Right cardiac atrium (tissue), 5 donors: ENCODE data around the gene GATC. TPM values are rescaled to one million over a fixed set of nuclear protein-coding genes. Genes with fewer than 3 reads are reported as not detected.

Experiments used
- ATAC-seq, 2 donors: fragments of 200-7000 bp; cut with Tn5 transposase; one replicate each; pipeline versions ENCODE4 v1.8.0 to v1.9.1; 2020; ENCODE audit warnings: moderate library complexity in 2 of 2, mild to moderate bottlenecking in 1 of 2
- DNase-seq, 3 donors: peaks; one replicate each; pipeline ENCODE4 v3.0.0-alpha.2; 2020
- H3K27ac ChIP-seq: one replicate; pipeline ENCODE4 v1.5.1; 2013; ENCODE audit warnings: mild to moderate bottlenecking, low read length, control low read depth, moderate library complexity
- H3K27me3 ChIP-seq: one replicate; pipeline ENCODE4 v1.6.1; 2013; ENCODE audit not compliant: control insufficient read depth, insufficient read depth
- H3K4me1 ChIP-seq: one replicate; pipeline ENCODE4 v1.6.1; 2013; ENCODE audit warnings: low read length; ENCODE audit not compliant: control insufficient read depth, insufficient read depth
- H3K4me3 ChIP-seq: one replicate; pipeline ENCODE4 v1.5.1; 2013; ENCODE audit warnings: low read length, control low read depth
- H3K9me3 ChIP-seq: one replicate; pipeline ENCODE4 v1.6.1; 2013; ENCODE audit warnings: low read length; ENCODE audit not compliant: control insufficient read depth
- WGBS: extraction: QIAGEN DNeasy Blood & Tissue Kit; methylation state at CpG from one replicate; pipeline ENCODE4 v1.1.7; 2013; 5-methylcytosine and 5-hydroxymethylcytosine counted together
- intact Hi-C, 4 donors: fragments of 100-400 bp; cut with DNase I; formaldehyde crosslinking; loops; one replicate each; pipeline versions ENCODE4 v1.11.0 to v1.14.0; 2022 to 2023
- long read RNA-seq, 4 donors: library from polyadenylated mRNA; unstranded; transcript quantifications; one replicate each; pipeline ENCODE4 v2.0.0, GENCODE V29; 2020 to 2021
- polyA plus RNA-seq: library from polyadenylated mRNA; stranded (reverse); fragments of 200-250 nt; gene quantifications from one replicate; pipeline ENCODE4 v1.2.3, GENCODE V29; 2013
- total RNA-seq, 4 donors: library from RNA; stranded (reverse); fragmentation: NEBNext Ultra II Directional; extraction: Animal tissue kit (Norgen Biotek cat#: 25700); gene quantifications; one replicate each; pipeline ENCODE4 v1.2.1, GENCODE V29; 2021
- donor health status: healthy with polysubstance abuse.
- donor health status: DM: no; HTN: yes; CAD: no.
- donor health status: DM: no; HTN: no; CAD: no.
- donor health status: DM: no; HTN: yes; CAD: no; lungs with severe emphysema.
- donor health status: DM: yes; HTN: yes; CAD: no.

GATC gene
- 10 to 100 TPM; 14.1 to 16.2 (median 15.5) TPM for total RNA-seq
- polyA plus RNA-seq, result 7.2 TPM
- long read RNA-seq, donor 1, full-length matches to known transcripts, result 5 of 11 reads
- long read RNA-seq, donor 1, partial matches to known transcripts, result 0 of 11 reads
- long read RNA-seq, donor 1, other reads (novel, unspliced or antisense), result 6 of 11 reads
- long read RNA-seq, donor 2, full-length matches to known transcripts, result 2 of 3 reads
- long read RNA-seq, donor 2, partial matches to known transcripts, result 0 of 3 reads
- long read RNA-seq, donor 2, other reads (novel, unspliced or antisense), result 1 of 3 reads
- long read RNA-seq, donor 3, partial matches to known transcripts, result 0 of 4 reads
- long read RNA-seq, donor 3, other reads (novel, unspliced or antisense), result 4 of 4 reads
- long read RNA-seq, donor 4, full-length matches to known transcripts, result 1 of 3 reads
- long read RNA-seq, donor 4, partial matches to known transcripts, result 0 of 3 reads
- long read RNA-seq, donor 4, other reads (novel, unspliced or antisense), result 2 of 3 reads

GRCh38 chr12:120445911-120446843 lies at the start of gene GATC, which contains the start of gene TRIAP1:
Gene GATC, plus strand, starts transcription at chr12:120446444. Its CDS starts 37 bp downstream, at chr12:120446481.
Gene TRIAP1, minus strand, starts transcription at chr12:120446384. Its CDS starts 12 bp downstream, at chr12:120446372.
- DNase-seq (peak; percentile 84 to 94 (median 94)), ATAC-seq (peak; percentile 97 to 98)
- intact Hi-C loops, result no loop called here
- peaks cover 5% of the 10 kb centered on the region for H3K4me1 ChIP-seq
- under 1% methylated on average over 73 of the region's 73 CpGs for WGBS
- no peaks in the 10 kb centered on the region for H3K27me3 ChIP-seq
- peak within 1 kb of the TSS; percentile 83 for H3K27ac ChIP-seq
- no peaks in the 10 kb centered on the region for H3K9me3 ChIP-seq
- peak within 1 kb of the TSS; percentile 84 for H3K4me3 ChIP-seq

GRCh38 chr12:120397824-120398540 lies 48.3 kb upstream of the GATC start:
- H3K4me3 ChIP-seq, result no peak overlapping the region
- H3K9me3 ChIP-seq, result no peaks in the 10 kb centered on the region
- no peaks in the 10 kb centered on the region for H3K27me3 ChIP-seq
- 58% methylated on average over 33 of the region's 33 CpGs for WGBS
- intact Hi-C loops, result no loop called here
- H3K4me1 ChIP-seq, result no peaks in the 10 kb centered on the region
- ATAC-seq (peak in 1 of 2 donors; percentile 32), DNase-seq (no peak)
- no peak overlapping the region for H3K27ac ChIP-seq

GRCh38 chr12:120399531-120399930 lies 46.7 kb upstream of the GATC start:
- no peaks in the 10 kb centered on the region for H3K27me3 ChIP-seq
- no peak overlapping the region for H3K4me3 ChIP-seq
- no peaks in the 10 kb centered on the region for H3K9me3 ChIP-seq
- intact Hi-C loops, result no loop called here
- H3K27ac ChIP-seq, result no peak overlapping the region
- WGBS, result 74% methylated on average over 5 of the region's 5 CpGs
- ATAC-seq (no peak), DNase-seq (no peak)
- no peaks in the 10 kb centered on the region for H3K4me1 ChIP-seq

GRCh38 chr12:120402217-120402616 lies 44.0 kb upstream of the GATC start:
- DNase-seq (no peak), ATAC-seq (peak in 1 of 2 donors; percentile 51)
- 23% methylated on average over 13 of the region's 13 CpGs for WGBS
- intact Hi-C loops, result no loop called here
- Histone ChIP-seq H3K4me3 (no peak overlapping the region), H3K27me3 (no peaks in the 10 kb centered on the region), H3K27ac (no peak overlapping the region), H3K9me3 (no peaks in the 10 kb centered on the region), H3K4me1 (no peaks in the 10 kb centered on the region)

GRCh38 chr12:120403869-120404268 lies 42.4 kb upstream of the GATC start:
- Histone ChIP-seq H3K27ac (no peak overlapping the region), H3K9me3 (no peaks in the 10 kb centered on the region), H3K4me3 (no peak overlapping the region), H3K27me3 (no peaks in the 10 kb centered on the region), H3K4me1 (no peaks in the 10 kb centered on the region)
- DNase-seq (no peak), ATAC-seq (no peak)
- 51% methylated on average over 3 of the region's 3 CpGs for WGBS
- intact Hi-C loops, result no loop called here

GRCh38 chr12:120404271-120404670 lies 42.0 kb upstream of the GATC start:
- no peaks in the 10 kb centered on the region for H3K9me3 ChIP-seq
- H3K27me3 ChIP-seq, result no peaks in the 10 kb centered on the region
- H3K4me1 ChIP-seq, result no peaks in the 10 kb centered on the region
- intact Hi-C loops, result no loop called here
- ATAC-seq (no peak), DNase-seq (no peak)
- H3K4me3 ChIP-seq, result no peak overlapping the region
- H3K27ac ChIP-seq, result no peak overlapping the region
- 67% methylated on average over 1 of the region's 1 CpG for WGBS

GRCh38 chr12:120406069-120406468 lies 40.2 kb upstream of the GATC start:
- DNase-seq (no peak), ATAC-seq (no peak)
- WGBS, result 83% methylated on average over 3 of the region's 3 CpGs
- no peak overlapping the region for H3K4me3 ChIP-seq
- H3K27ac ChIP-seq, result no peak overlapping the region
- intact Hi-C loops, result no loop called here
- no peaks in the 10 kb centered on the region for H3K9me3 ChIP-seq
- no peaks in the 10 kb centered on the region for H3K27me3 ChIP-seq
- no peaks in the 10 kb centered on the region for H3K4me1 ChIP-seq

GRCh38 chr12:120406553-120406952 lies 39.7 kb upstream of the GATC start:
- 93% methylated on average over 3 of the region's 3 CpGs for WGBS
- ATAC-seq (no peak), DNase-seq (no peak)
- no peaks in the 10 kb centered on the region for H3K4me1 ChIP-seq
- no peaks in the 10 kb centered on the region for H3K9me3 ChIP-seq
- no peak overlapping the region for H3K4me3 ChIP-seq
- no peaks in the 10 kb centered on the region for H3K27me3 ChIP-seq
- intact Hi-C loops, result no loop called here
- no peak overlapping the region for H3K27ac ChIP-seq

- H3K4me3 ChIP-seq, result no peak overlapping the region
- H3K4me1 ChIP-seq, result no peaks in the 10 kb centered on the region
- intact Hi-C loops, result no loop called here
- H3K27me3 ChIP-seq, result no peaks in the 10 kb centered on the region
- no peaks in the 10 kb centered on the region for H3K9me3 ChIP-seq
- WGBS, result 93% methylated on average over 11 of the region's 11 CpGs
- no peak for DNase-seq
- no peak for ATAC-seq
- H3K27ac ChIP-seq, result no peak overlapping the region
Measured at GRCh38 chr12:120408771-120409170, 37.5 kb upstream of the GATC start.

- intact Hi-C loops, result no loop called here
- WGBS, result 75% methylated on average over 7 of the region's 7 CpGs
- DNase-seq, result no peak
- Histone ChIP-seq H3K27ac (no peak overlapping the region), H3K4me1 (no peaks in the 10 kb centered on the region), H3K4me3 (no peak overlapping the region), H3K9me3 (no peaks in the 10 kb centered on the region), H3K27me3 (no peaks in the 10 kb centered on the region)
- no peak for ATAC-seq
Measured at GRCh38 chr12:120412421-120412820, 33.8 kb upstream of the GATC start.
